Skeletal muscle tissue (tissue), 4 donors: ENCODE data around the gene EVI5. TPM values are rescaled to one million over a fixed set of nuclear protein-coding genes. Genes with fewer than 3 reads are reported as not detected.
"Not testable (repeated sequence)": the region's sequence is repeated elsewhere in the genome, so short reads cannot be mapped to it uniquely, and the experiment has no call there.

ENCODE experiments used
- H3K27ac ChIP-seq: one replicate; pipeline ENCODE4 v1.7.0; 2013; ENCODE audit warnings: mild to moderate bottlenecking, low read depth, low read length, inconsistent platforms
- H3K27me3 ChIP-seq, 3 donors: one replicate each; pipeline ENCODE4 v1.7.0; 2013; ENCODE audit warnings: low read length in 3 of 3; ENCODE audit not compliant: control insufficient read depth in 3 of 3, insufficient read depth in 3 of 3
- H3K36me3 ChIP-seq, 3 donors: one replicate each; pipeline ENCODE4 v1.7.0; 2013; ENCODE audit warnings: low read length in 3 of 3; ENCODE audit not compliant: control insufficient read depth in 3 of 3, insufficient read depth in 3 of 3
- H3K4me1 ChIP-seq, 3 donors: one replicate each; pipeline ENCODE4 v1.7.0; 2013; ENCODE audit warnings: low read length in 3 of 3, mild to moderate bottlenecking in 3 of 3; ENCODE audit not compliant: control insufficient read depth in 3 of 3, insufficient read depth in 3 of 3
- H3K4me3 ChIP-seq, 3 donors: one replicate each; pipeline ENCODE4 v1.7.0; 2013; ENCODE audit warnings: low read length in 3 of 3
- H3K9ac ChIP-seq, 3 donors: one replicate each; pipeline ENCODE4 v1.7.0; 2013; ENCODE audit warnings: low read length in 3 of 3, mild to moderate bottlenecking in 3 of 3, moderate library complexity in 2 of 3, low read depth in 1 of 3
- H3K9me3 ChIP-seq, 3 donors: one replicate each; pipeline ENCODE4 v1.7.0; 2013; ENCODE audit warnings: low read length in 3 of 3; ENCODE audit not compliant: control insufficient read depth in 3 of 3
- total RNA-seq: library from RNA; depleted of rRNA; stranded (reverse); fragments of >200 nt; gene quantifications from one replicate; pipeline ENCODE4 v1.2.3, GENCODE V29; 2014
- donor health status: Osteomylitis.

The EVI5 gene
- total RNA-seq, 1 donor from 2014 or later, result 40.7 TPM

DNA sequence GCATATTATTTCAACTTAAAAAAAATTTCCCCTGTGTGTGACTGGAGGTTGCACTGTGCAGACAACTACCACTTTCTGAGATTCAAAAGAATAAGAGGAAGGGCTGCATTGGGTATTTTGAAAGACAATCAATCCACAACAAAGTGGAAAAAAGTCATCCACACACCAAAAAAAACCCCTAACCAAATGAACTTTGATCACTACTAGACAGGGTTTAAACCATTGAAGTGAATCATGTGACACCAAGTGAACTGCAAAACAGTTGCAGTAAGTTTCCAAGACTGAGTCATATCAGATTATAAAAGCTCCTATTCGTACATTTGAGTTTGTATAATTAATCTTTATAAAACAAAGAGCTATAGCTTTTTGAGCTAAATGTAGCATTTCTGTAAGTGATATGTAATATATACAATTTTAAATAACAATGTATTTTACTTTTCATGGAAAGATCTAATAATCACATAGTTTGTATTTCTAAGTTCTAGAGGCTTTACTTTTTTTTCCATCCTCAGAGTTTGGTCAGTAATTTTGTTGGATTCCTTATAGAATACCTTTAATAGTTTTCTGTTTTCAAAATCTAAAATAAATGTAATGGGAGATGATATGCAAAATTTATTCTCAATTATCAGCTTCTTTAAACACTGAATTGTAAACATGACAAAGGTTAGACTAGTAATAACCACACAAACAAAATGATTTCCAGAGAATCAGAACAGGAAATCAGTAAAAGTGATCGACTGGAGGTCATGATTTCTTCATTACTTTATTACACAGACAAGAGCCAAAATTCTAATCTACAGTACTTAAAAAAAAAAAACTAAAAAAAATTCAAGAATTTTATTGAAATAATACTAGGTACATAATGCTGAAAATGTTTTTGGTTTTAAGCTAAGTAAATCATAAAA lies 247.7 kb downstream of the EVI5 start:
- H3K9ac ChIP-seq, result no peak overlapping the region
- no peak overlapping the region for H3K27ac ChIP-seq
- no peak overlapping the region for H3K4me3 ChIP-seq
- H3K36me3 ChIP-seq, result no peaks in the 10 kb centered on the region
- H3K27me3 ChIP-seq, result no peaks in the 10 kb centered on the region
- H3K4me1 ChIP-seq, result no peaks in the 10 kb centered on the region
- no peaks in the 10 kb centered on the region for H3K9me3 ChIP-seq

DNA sequence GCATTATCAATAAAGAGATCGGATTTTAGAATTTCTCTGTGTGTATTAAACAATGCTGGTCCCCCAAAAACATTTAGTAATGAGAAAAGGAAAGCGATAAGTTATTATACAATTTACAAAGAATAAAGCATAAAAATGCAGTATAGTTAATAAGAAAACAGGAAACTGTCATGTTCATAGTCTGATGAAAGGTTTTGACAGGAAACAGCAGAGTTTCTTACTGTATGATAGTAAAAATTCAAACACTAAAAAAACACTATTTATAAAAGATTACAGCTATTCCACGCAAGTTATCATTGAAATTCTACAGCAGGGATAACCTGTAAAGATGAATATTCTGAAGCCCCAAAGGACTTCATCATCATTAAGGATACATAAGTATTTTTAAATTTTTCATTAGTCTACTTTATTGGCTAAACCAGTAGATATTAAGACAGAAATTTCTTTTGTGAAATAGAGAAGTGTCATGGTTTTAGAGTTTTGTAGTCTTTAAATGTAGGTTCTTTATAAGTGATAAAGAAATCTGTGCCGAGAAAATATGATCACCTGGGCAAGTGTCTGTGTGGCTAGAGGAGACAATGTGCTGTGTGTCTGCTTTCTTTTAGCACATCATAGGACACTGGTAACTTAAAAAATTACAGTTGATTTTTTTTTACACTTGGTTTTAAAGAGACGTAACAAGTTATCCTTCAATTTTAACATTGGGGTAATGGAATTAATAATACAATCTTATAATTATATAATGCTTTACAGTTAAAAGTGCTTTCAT lies 248.5 kb downstream of the EVI5 start:
- no peak overlapping the region for H3K9ac ChIP-seq
- H3K27me3 ChIP-seq, result no peaks in the 10 kb centered on the region
- H3K4me3 ChIP-seq, result no peak overlapping the region
- H3K4me1 ChIP-seq, result no peaks in the 10 kb centered on the region
- no peaks in the 10 kb centered on the region for H3K36me3 ChIP-seq
- H3K9me3 ChIP-seq, result no peaks in the 10 kb centered on the region
- H3K27ac ChIP-seq, result no peak overlapping the region

- not testable (repeated sequence) for H3K27me3 ChIP-seq, H3K4me1 ChIP-seq, H3K4me3 ChIP-seq, H3K9me3 ChIP-seq, H3K36me3 ChIP-seq, H3K9ac ChIP-seq, H3K27ac ChIP-seq
Observed at GRCh38 chr1:92532371-92532770, 252.5 kb downstream of the EVI5 start.

GRCh38 chr1:92531939-92532338 lies 253.0 kb downstream of the EVI5 start:
- not testable (repeated sequence) for H3K4me1 ChIP-seq, H3K9ac ChIP-seq, H3K9me3 ChIP-seq, H3K27me3 ChIP-seq, H3K4me3 ChIP-seq, H3K27ac ChIP-seq, H3K36me3 ChIP-seq

DNA sequence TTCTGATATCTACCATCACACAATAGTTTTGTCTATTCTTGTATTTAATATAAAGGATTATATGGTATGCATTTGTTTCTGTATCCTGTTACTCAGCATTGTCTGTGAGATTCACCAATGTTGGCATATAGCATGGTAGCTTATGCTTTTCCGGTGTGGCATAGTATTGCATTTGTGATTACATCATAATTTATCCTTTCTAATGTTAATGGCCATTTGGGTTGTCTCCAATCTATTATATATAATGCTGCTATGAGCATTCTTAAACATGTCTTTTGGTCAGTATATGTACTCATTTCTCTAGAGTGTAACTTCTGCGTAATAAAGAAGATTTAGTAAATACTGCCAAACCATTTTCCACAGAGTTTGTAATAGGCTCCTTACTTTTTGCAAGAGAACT lies 257.2 kb downstream of the EVI5 start:
- no peak overlapping the region for H3K4me3 ChIP-seq
- H3K27ac ChIP-seq, result no peak overlapping the region
- no peaks in the 10 kb centered on the region for H3K4me1 ChIP-seq
- H3K36me3 ChIP-seq, result no peaks in the 10 kb centered on the region
- no peaks in the 10 kb centered on the region for H3K27me3 ChIP-seq
- H3K9ac ChIP-seq, result no peak overlapping the region
- no peaks in the 10 kb centered on the region for H3K9me3 ChIP-seq

DNA sequence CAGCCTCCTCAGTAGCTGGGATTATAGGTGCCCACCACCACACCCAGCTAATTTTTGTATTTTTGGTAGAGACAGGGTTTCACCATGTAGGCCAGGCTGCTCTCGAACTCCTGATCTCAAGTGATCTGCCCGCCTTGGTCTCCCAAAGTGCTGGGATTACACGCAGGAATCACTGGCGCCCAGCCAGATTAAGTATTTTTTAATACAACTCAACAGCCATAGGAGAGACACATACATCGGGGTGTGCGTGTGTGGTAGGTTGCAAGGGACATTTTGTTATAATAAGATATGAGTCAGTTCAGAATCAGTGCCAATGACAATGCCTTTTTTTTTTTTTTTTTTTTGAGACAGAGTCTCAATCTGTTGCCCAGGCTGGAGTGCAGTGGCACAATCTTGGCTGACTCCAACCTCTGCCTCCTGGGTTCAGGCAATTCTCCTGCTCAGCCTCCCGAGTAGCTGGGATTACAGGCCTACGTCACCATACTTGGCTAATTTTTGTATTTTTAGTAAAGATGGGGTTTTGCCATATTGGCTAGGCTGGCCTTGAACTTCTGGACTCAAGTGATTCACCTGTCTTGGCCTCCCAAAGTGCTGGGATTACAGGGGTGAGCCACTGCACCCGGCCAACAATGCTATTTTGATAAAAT lies 259.8 kb downstream of the EVI5 start:
- not testable (repeated sequence) for H3K4me3 ChIP-seq, H3K27me3 ChIP-seq, H3K4me1 ChIP-seq, H3K9me3 ChIP-seq, H3K36me3 ChIP-seq, H3K27ac ChIP-seq, H3K9ac ChIP-seq

GRCh38 chr1:92519043-92519442 lies 265.9 kb downstream of the EVI5 start:
- Histone ChIP-seq H3K27me3 (no peaks in the 10 kb centered on the region), H3K4me1 (no peaks in the 10 kb centered on the region), H3K27ac (no peak overlapping the region), H3K36me3 (peaks cover 0 to 5% (median 0%) of the 10 kb centered on the region in 3 donors), H3K9me3 (no peaks in the 10 kb centered on the region), H3K9ac (no peak overlapping the region), H3K4me3 (no peak overlapping the region)

- Histone ChIP-seq H3K4me1 (no peaks in the 10 kb centered on the region), H3K36me3 (peaks cover 0 to 9% (median 0%) of the 10 kb centered on the region in 3 donors), H3K4me3 (no peak overlapping the region), H3K27me3 (no peaks in the 10 kb centered on the region), H3K27ac (no peak overlapping the region), H3K9me3 (no peaks in the 10 kb centered on the region), H3K9ac (no peak overlapping the region)
Observed at GRCh38 chr1:92516574-92516973, 268.3 kb downstream of the EVI5 start.

DNA sequence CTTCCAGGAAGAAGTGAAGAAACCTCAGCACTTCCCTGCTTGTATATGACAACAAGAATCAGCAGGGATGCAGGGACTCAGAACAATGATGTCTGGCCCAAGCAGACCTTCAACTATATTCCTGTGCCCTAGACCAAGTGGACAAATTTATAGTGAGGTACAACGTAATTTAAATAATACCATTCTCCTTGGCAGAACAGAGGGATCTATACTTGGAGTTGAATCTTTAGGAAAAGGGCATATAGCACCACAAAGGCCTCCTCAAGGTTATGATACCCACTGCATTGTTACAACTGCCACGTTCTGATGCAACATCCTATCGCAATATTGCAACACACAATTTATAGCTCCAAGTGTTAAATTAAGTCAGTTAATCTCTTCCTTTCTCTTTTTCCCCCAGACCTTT lies 269.1 kb downstream of the EVI5 start:
- Histone ChIP-seq H3K9ac (no peak overlapping the region), H3K9me3 (no peaks in the 10 kb centered on the region), H3K4me3 (no peak overlapping the region), H3K4me1 (no peaks in the 10 kb centered on the region), H3K36me3 (peaks cover 0 to 9% (median 0%) of the 10 kb centered on the region in 3 donors), H3K27ac (no peak overlapping the region), H3K27me3 (no peaks in the 10 kb centered on the region)

- Histone ChIP-seq H3K4me1 (no peaks in the 10 kb centered on the region), H3K27me3 (no peaks in the 10 kb centered on the region)
Observed at GRCh38 chr1:92511541-92511940, 273.4 kb downstream of the EVI5 start.

More at GRCh38 chr1:92511541-92511940, 273.4 kb downstream of the EVI5 start:
- no peak overlapping the region for H3K27ac ChIP-seq
- no peak overlapping the region for H3K4me3 ChIP-seq
- H3K36me3 ChIP-seq, result peaks cover 0 to 7% (median 0%) of the 10 kb centered on the region in 3 donors
- no peaks in the 10 kb centered on the region for H3K9me3 ChIP-seq
- H3K9ac ChIP-seq, result no peak overlapping the region
